Measurements from ENCODE around the gene CNPY4.
A peak's percentile ranks its signal among the peaks of the same experiment; 100 is the strongest.

The CNPY4 gene

DNA sequence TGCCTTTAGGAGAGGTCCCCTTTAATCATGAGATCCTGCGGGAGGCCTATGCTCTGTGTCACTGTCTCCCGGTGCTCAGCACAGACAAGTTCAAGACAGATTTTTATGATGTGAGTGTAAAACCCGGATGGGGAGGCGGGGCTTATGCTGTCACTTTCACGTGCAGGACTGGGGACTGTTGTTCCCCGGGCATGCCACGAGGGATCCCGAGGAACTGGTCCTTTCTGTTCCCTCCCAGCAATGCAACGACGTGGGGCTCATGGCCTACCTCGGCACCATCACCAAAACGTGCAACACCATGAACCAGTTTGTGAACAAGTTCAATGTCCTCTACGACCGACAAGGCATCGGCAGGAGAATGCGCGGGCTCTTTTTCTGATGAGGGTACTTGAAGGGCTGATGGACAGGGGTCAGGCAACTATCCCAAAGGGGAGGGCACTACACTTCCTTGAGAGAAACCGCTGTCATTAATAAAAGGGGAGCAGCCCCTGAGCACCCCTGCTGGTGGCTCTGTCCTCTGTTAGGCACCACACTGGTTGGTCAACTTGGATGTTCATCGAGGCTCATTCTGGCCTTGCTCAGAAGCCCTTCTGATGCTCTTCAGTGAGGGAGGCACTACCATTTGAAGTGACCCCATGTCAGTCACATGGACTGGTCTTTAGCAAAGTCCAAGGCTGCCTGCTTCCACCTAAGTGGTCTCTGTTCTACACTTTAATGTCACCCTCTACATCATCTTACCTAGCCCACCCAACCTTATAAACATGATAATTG, 27.8 kb upstream of the CNPY4 start:
- DNase-seq, result peak; percentile 33 to 58

- DNase-seq, result no peak
These were observed 26.4 kb upstream of the CNPY4 start for GRCh38 chr7:100093054-100093453.

DNA sequence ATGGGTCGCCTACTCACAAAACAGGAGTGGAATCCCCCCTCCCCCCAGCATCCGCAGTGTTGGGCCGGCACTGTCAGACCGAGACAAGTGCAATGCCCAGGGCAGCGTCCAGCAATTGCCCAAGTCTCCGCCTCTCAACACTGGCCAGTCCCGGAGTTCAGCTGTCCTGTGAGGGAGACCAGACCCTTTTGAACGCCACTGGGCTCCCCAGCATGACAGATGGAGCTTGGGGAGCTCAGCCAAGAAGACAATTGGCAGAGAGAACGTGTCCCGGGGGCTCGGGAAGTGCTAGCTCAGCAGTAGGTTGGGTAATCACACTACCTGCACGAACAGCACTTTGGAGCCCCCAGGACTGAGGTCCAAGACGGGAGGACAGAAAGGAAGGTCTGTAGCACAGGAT, 25.9 kb upstream of the CNPY4 start:
- no peak for DNase-seq

GRCh38 chr7:100093925-100094486, 25.4 kb upstream of the CNPY4 start:
- no peak for DNase-seq

GRCh38 chr7:100095289-100095688, 24.1 kb upstream of the CNPY4 start:
- no peak for DNase-seq

DNA sequence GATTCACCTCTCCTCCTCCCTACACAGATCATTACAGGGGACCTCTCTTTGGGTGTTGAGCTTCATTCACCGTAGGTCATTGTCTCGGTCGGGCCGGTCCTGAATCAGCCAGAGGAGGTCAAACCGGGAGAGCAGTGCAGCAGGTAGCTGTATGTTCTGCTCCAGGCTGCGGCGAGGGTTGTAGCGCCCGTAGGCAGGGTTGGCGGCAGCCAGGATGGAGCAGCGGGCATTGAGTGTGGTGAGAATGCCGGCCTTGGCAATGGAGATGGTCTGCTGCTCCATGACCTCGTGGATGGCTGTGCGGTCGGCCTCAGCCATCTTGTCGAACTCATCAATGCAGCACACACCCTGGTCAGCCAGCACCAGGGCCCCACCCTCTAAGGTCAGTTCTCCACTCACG, 23.7 kb upstream of the CNPY4 start:
- DNase-seq, result no peak

GRCh38 chr7:100098913-100099312, 20.5 kb upstream of the CNPY4 start:
- DNase-seq, result no peak

GRCh38 chr7:100099452-100099851, 20.0 kb upstream of the CNPY4 start:
- DNase-seq, result no peak

GRCh38 chr7:100100420-100101015, 18.9 kb upstream of the CNPY4 start:
- peak; percentile 95 to 98 for DNase-seq

GRCh38 chr7:100101016-100101862, 18.2 kb upstream of the CNPY4 start, which contains the start of the genes AP4M1 and MCM7:
TSS of gene AP4M1 (plus strand) at chr7:100101643. CDS start at chr7:100101715, 72 bp downstream.
TSS of gene MCM7 (minus strand) at chr7:100101397. CDS start at chr7:100101294, 103 bp downstream.
- DNase-seq, result peak; percentile 99 to 100

- DNase-seq, result no peak
These were observed 16.2 kb upstream of the CNPY4 start for GRCh38 chr7:100102950-100103840.

DNA sequence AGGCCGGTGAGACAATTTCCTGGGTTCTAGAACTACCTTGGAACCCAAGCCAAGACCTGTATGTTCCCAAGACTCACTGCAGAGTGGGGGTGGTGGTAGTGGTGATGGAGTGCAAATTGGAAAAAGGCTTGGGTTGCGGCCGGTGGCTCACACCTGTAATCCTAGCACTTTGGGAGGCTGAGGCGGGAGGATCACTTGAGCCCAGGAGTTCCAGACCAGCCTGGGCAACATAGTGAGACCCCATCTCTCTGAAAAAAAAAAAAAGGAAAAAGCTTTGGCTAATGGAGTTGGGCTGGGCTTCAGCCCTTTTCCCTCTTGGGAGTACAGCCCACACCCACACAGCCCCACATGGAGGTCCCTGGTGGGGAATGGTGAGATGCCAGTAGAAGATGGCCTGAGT, 13.9 kb upstream of the CNPY4 start:
- no peak for DNase-seq

DNA sequence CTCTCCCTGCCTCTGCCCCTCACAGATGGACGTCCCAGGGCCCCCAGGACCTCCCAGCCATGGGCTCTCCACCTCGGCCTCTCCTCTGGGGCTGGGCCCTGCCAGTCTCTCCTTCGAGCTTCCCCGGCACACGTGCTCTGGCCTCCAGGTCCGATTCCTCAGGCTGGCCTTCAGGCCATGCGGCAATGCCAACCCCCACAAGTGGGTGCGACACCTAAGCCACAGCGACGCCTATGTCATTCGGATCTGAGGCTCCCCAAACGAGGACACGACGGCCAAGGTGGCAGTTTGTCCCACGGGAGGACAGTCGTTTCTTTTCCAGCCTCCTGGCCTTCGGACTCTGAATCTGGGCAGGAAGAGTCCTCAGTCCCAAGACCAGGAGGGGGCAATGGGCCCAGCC, 12.8 kb upstream of the CNPY4 start:
- DNase-seq, result no peak

DNA sequence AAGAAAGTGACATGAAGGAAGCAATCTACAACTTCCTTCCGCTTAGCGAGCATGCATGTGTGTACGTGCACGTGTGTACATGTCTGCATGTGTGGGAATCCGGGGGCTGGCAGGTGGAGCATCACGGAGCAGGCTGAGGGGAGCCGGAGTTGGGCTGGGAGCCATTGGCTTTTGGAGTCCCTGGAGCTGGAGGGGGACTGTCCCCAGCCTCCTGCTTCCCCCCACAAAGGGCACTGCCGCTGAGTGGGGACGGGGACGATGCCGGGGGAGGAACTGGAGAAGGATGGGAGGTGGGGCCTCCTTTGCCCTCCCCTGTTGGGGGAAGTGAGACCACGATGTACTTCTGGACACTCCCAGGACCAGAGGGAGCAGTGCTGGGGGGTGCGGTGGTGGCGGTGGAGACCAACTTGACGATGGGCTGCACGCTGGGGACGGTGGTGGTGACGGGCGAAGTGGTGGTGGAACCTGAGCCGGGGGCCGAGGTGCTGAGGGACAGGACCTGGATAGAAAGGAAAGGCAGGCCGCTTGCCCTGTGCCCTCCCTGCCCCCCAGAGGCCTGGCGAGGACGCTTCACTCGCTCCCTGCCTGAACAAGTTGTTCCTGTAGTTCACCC, 12.2 kb upstream of the CNPY4 start:
- no peak for DNase-seq

DNA sequence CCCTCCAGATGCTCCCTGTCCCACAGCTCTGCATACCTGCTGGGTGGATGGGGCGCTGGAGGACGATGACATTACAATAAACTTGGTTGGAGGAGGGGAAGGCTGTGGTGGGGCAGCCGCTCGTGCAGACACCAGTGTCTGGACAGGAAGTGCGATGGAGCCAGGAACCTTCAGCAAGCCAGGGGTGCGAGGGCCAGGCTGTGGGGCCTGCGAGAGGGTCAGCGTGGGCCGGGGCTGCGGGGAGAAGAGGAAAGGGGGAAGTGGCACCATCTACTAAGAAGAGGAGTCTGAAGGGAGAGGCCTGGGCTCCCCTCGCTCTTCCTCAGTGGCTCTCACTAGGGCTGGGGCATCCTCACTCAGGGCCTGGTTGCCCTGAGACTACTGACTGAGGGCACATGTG, 11.5 kb upstream of the CNPY4 start:
- DNase-seq, result no peak

- DNase-seq, result no peak
These were observed 9.8 kb upstream of the CNPY4 start for GRCh38 chr7:100109521-100110163.

DNA sequence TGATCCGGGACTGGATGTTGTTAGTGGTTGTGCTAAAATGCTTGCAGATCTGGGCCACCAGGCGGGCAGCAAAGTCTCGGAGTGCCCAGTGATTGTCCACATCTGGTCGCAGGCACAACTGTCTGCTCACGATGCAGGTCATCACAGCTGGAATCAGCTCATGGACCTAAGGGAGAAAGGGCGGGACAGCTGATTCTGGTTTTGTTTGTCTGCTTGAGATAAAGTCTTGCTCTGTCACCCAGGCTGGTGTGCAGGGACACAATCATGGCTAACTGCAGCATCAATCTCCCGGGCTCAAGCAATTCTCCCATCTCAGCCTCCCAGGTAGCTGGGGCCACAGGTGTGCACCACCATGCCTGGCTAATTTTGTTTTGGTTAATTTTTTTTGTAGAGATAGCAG, 8.3 kb upstream of the CNPY4 start:
- DNase-seq, result no peak

DNA sequence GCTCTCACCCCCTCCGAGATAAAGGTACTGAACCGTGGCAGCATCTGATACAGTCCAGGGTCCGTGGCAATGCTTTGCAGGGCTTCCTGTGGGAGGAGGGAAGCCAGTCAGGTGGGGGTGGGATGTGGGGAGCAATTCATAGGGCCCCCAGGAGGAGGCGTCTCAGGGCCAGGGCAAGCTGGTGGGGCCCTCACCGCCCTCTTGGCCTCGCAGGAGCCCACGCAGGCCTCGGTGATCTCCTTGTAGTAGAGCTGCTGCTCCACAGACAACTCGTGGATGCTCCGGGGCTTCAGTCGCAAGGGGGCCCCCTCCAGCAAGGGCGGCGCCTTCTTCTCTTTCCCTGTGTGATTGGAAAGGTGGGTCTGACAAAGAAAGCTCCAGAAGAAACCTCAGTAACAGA, 7.5 kb upstream of the CNPY4 start:
- DNase-seq, result no peak

- DNase-seq, result no peak
These were observed 4.4 kb upstream of the CNPY4 start for GRCh38 chr7:100115026-100115425.

GRCh38 chr7:100118388-100119071, 904 bp upstream of the CNPY4 start:
- DNase-seq, result no peak

Measured in NCI-H526 (cell line).